Activated naive CD4-positive, alpha-beta T cell treated with anti-CD3 and anti-CD28 coated beads for 36 hours (primary cell): ENCODE measurements around the gene TMEM185B. TPM values are rescaled to one million over a fixed set of nuclear protein-coding genes. Genes with fewer than 3 reads are reported as not detected.
A peak's percentile ranks its signal among the peaks of the same experiment; 100 is the strongest.
"Not testable (repeated sequence)": the region's sequence is repeated elsewhere in the genome, so short reads cannot be mapped to it uniquely, and the experiment has no call there.

Experiments
- CTCF ChIA-PET: fragments of 350-600 bp; sonication (Branson Sonifier 250); formaldehyde crosslinking; loops from one replicate; lab custom pipeline; 2021; ENCODE audit warnings: antibody characterized with exemption; lab: Charles Lee
- DNase-seq: peaks from one replicate; pipeline ENCODE4 v3.0.0-alpha.2; 2020
- H3K27ac Mint-ChIP-seq: one replicate; pipeline ENCODE4 v1.8.0; 2021; ENCODE audit warnings: mild to moderate bottlenecking, mixed read lengths
- H3K27me3 Mint-ChIP-seq: one replicate; pipeline ENCODE4 v1.8.0; 2021; ENCODE audit warnings: low read depth, mixed read lengths
- H3K36me3 Mint-ChIP-seq: one replicate; pipeline ENCODE4 v1.8.0; 2021; ENCODE audit warnings: low read depth, mixed read lengths
- H3K4me1 Mint-ChIP-seq: one replicate; pipeline ENCODE4 v1.8.0; 2021; ENCODE audit warnings: low read depth, mixed read lengths
- H3K4me3 Mint-ChIP-seq: one replicate; pipeline ENCODE4 v1.8.0; 2021; ENCODE audit warnings: mild to moderate bottlenecking, moderate library complexity, mixed read lengths
- H3K9me3 Mint-ChIP-seq: one replicate; pipeline ENCODE4 v1.8.0; 2021; ENCODE audit warnings: mixed read lengths
- intact Hi-C: fragments of 100-400 bp; cut with micrococcal nuclease; formaldehyde crosslinking; loops from one replicate; pipeline ENCODE4 v1.15.1; 2023
- total RNA-seq, 2 experiments: library from RNA; stranded (reverse); gene quantifications; one replicate each; pipeline ENCODE4 v1.2.3, GENCODE V29; 2021

Gene TMEM185B
- total RNA-seq, 2 experiments from 2014 or later, result 11.4 to 12.2 TPM

GRCh38 chr2:120199817-120200459, 23.3 kb downstream of the TMEM185B start:
- CTCF ChIA-PET, result interaction anchor here (1.0 to 1.3 kb wide), 2 partner anchors 23 to 113 kb away, joined by 3 to 4 read pairs; no protein-coding TSS in a partner anchor
- H3K9me3 Mint-ChIP-seq, H3K4me1 Mint-ChIP-seq, H3K4me3 Mint-ChIP-seq, intact Hi-C loops, DNase-seq, H3K27me3 Mint-ChIP-seq, H3K36me3 Mint-ChIP-seq, H3K27ac Mint-ChIP-seq: not testable (repeated sequence)

DNA sequence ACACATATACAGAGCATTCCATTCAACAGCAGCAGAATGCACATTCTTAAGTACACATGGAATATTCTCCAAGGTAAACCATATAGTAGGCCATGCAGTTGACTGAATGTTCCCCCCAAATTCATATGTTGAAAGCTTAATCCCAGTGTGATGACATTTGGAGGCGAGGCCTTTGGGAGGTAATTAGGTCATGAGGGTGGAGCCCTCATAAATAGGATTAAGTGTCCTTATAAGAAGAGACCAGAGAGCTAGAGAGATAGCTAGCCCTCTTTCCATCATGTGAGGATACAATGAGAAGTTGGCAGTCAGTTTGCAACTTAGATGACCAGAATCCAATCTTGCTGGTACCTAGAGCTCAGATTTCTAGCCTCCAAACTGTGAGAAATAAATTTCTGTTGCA, 27.6 kb downstream of the TMEM185B start:
- Mint-ChIP-seq H3K4me3 (no peak overlapping the region), H3K36me3 (peaks cover 12% of the 10 kb centered on the region), H3K9me3 (peaks cover 28% of the 10 kb centered on the region), H3K27ac (no peak overlapping the region), H3K27me3 (no peaks in the 10 kb centered on the region), H3K4me1 (no peaks in the 10 kb centered on the region)
- CTCF ChIA-PET, result interaction anchor here (0.8 to 2.9 kb wide), 2 partner anchors 20 to 117 kb away, joined by 3 to 7 read pairs; no protein-coding TSS in a partner anchor
- intact Hi-C loops, result no loop called here
- DNase-seq, result no peak

DNA sequence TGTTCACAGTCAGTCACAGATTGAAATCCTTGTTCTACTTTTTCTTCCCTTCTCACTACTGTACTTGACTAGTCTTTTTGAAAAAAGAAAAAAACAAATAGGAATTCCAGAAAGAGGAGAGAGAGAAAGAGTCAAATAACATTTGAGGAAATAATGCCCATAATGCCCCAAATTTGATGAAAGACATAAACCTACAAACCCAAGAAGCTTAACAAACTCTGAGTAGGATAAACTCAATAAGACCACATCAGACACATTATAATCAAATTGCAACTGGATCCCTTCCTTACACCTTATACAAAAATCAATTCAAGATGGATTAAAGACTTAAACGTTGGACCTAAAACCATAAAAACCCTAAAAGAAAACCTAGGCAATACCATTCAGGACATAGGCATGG, 30.9 kb downstream of the TMEM185B start:
- intact Hi-C loops, result no loop called here
- Mint-ChIP-seq H3K4me1 (no peaks in the 10 kb centered on the region), H3K27ac (no peak overlapping the region), H3K36me3 (peaks cover 12% of the 10 kb centered on the region), H3K27me3 (no peaks in the 10 kb centered on the region), H3K9me3 (peaks cover 20% of the 10 kb centered on the region), H3K4me3 (no peak overlapping the region)
- no peak for DNase-seq
- CTCF ChIA-PET, result interaction anchor here (1.5 kb wide), 1 partner anchor 121 kb away, joined by 6 read pairs; no protein-coding TSS in a partner anchor

- intact Hi-C loops, result no loop called here
- H3K27ac Mint-ChIP-seq, result no peak overlapping the region
- no peaks in the 10 kb centered on the region for H3K4me1 Mint-ChIP-seq
- H3K4me3 Mint-ChIP-seq, result no peak overlapping the region
- CTCF ChIA-PET, result interaction anchor here (0.6 kb wide), 1 partner anchor 415 kb away, joined by 3 read pairs; no protein-coding TSS in a partner anchor
- H3K27me3 Mint-ChIP-seq, result no peaks in the 10 kb centered on the region
- DNase-seq, result no peak
- H3K9me3 Mint-ChIP-seq, result peaks cover 18% of the 10 kb centered on the region
- H3K36me3 Mint-ChIP-seq, result peaks cover 12% of the 10 kb centered on the region
Observed at GRCh38 chr2:120189189-120189588, 34.0 kb downstream of the TMEM185B start.

GRCh38 chr2:120182019-120182560, 41.1 kb downstream of the TMEM185B start:
- no peaks in the 10 kb centered on the region for H3K27me3 Mint-ChIP-seq
- H3K4me3 Mint-ChIP-seq, result peak overlapping the region; percentile 4
- CTCF ChIA-PET, result interaction anchor here (0.7 kb wide), 1 partner anchor 26 kb away, joined by 4 read pairs; no protein-coding TSS in a partner anchor
- H3K36me3 Mint-ChIP-seq, result no peaks in the 10 kb centered on the region
- H3K27ac Mint-ChIP-seq, result peak overlapping the region; percentile 63
- DNase-seq, result no peak
- H3K4me1 Mint-ChIP-seq, result peaks cover 40% of the 10 kb centered on the region
- intact Hi-C loops, result no loop called here
- no peaks in the 10 kb centered on the region for H3K9me3 Mint-ChIP-seq

- Mint-ChIP-seq H3K27me3 (no peaks in the 10 kb centered on the region), H3K4me3 (no peak overlapping the region), H3K36me3 (no peaks in the 10 kb centered on the region), H3K9me3 (no peaks in the 10 kb centered on the region), H3K27ac (no peak overlapping the region), H3K4me1 (peaks cover 59% of the 10 kb centered on the region)
- CTCF ChIA-PET, result no interaction called here
- no peak for DNase-seq
- intact Hi-C loops, result no loop called here
Observed at GRCh38 chr2:120180066-120180465, 43.1 kb downstream of the TMEM185B start.

DNA sequence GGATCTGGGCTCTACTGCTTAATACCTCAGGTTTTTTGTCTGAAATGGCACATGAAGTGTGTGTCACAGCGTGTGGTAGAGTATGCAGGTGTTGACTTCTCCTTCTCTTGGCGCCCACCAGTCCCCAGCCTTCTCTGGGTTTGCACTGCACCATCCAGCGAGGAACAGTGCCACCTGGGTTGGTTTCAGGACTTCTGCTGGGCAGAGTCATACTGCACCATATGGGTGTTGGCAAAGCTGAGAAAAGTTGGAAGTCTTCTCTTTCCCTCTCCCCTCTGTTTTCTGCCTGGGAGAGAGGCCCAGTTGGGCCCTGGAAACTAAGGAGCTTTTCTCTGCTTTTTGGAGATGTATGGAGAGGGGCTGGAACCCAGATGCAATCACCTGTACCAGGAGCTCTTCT, 43.8 kb downstream of the TMEM185B start:
- no peaks in the 10 kb centered on the region for H3K36me3 Mint-ChIP-seq
- no peaks in the 10 kb centered on the region for H3K9me3 Mint-ChIP-seq
- DNase-seq, result no peak

DNA sequence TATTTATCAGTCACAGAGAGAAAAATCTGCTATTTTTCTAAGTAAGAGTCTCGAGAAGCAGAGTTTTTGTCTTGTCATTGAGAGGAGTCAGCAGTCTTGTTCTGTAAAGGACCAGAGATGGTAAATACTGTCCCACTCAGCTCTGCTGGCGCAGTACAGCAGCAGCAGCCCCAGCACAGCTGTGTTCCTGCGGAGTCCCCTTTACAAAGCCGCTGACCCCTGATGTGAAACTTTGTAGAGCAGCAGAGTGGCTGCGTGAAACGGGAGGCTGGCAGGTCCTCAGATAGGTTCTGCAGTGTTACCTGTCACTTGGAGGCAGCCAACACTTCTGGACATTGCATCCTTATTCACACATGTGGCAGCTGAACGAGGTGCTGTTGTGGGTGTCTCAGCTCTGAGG, 45.2 kb downstream of the TMEM185B start:
- intact Hi-C loops, result loop anchor here (1.0 to 5.0 kb wide), 12 partner anchors 45 to 811 kb away; partner anchors contain the start of genes C2orf76, DBI, EPB41L5 and PTPN4
- Mint-ChIP-seq H3K9me3 (no peaks in the 10 kb centered on the region), H3K4me3 (peak overlapping the region; percentile 96), H3K36me3 (no peaks in the 10 kb centered on the region), H3K27me3 (no peaks in the 10 kb centered on the region), H3K4me1 (peaks cover 63% of the 10 kb centered on the region), H3K27ac (peak overlapping the region; percentile 98)
- DNase-seq, result no peak
- CTCF ChIA-PET, result interaction anchor here (1.2 to 4.5 kb wide), 3 partner anchors 55 to 424 kb away, joined by 3 to 68 read pairs (median 30); no protein-coding TSS in a partner anchor

More for the DNA sequence above, 43.8 kb downstream of the TMEM185B start:
- H3K4me1 Mint-ChIP-seq, result peaks cover 64% of the 10 kb centered on the region
- CTCF ChIA-PET, result no interaction called here
- intact Hi-C loops, result loop anchor here (5.0 kb wide), 2 partner anchors 772 to 812 kb away; partner anchors contain the start of genes C2orf76 and DBI
- peak overlapping the region; percentile 26 for H3K27ac Mint-ChIP-seq
- H3K4me3 Mint-ChIP-seq, result no peak overlapping the region
- H3K27me3 Mint-ChIP-seq, result no peaks in the 10 kb centered on the region

GRCh38 chr2:120177001-120177621, 46.1 kb downstream of the TMEM185B start:
- Mint-ChIP-seq H3K36me3 (no peaks in the 10 kb centered on the region), H3K9me3 (no peaks in the 10 kb centered on the region), H3K27ac (peak overlapping the region; percentile 98), H3K4me1 (peaks cover 58% of the 10 kb centered on the region), H3K27me3 (no peaks in the 10 kb centered on the region), H3K4me3 (peak overlapping the region; percentile 96)
- intact Hi-C loops, result loop anchor here (1.0 to 5.0 kb wide), 12 partner anchors 46 to 810 kb away; partner anchors contain the start of genes C2orf76, DBI, EPB41L5 and PTPN4
- peak; percentile 84 for DNase-seq
- CTCF ChIA-PET, result interaction anchor here (0.7 to 6.1 kb wide), 36 partner anchors 8 to 536 kb away, joined by 3 to 126 read pairs (median 4); partner anchors contain the start of genes EPB41L5, PTPN4 and TMEM177

GRCh38 chr2:120176526-120176925, 46.7 kb downstream of the TMEM185B start:
- H3K27me3 Mint-ChIP-seq, result no peaks in the 10 kb centered on the region
- intact Hi-C loops, result loop anchor here (5.0 kb wide), 2 partner anchors 769 to 809 kb away; partner anchors contain the start of genes C2orf76 and DBI

GRCh38 chr2:120174963-120175581, 48.1 kb downstream of the TMEM185B start:
- H3K9me3 Mint-ChIP-seq, result no peaks in the 10 kb centered on the region
- H3K36me3 Mint-ChIP-seq, result no peaks in the 10 kb centered on the region
- H3K27me3 Mint-ChIP-seq, result no peaks in the 10 kb centered on the region
- CTCF ChIA-PET, result interaction anchor here (0.5 to 6.1 kb wide), 59 partner anchors 8 to 698 kb away, joined by 3 to 126 read pairs (median 5); partner anchors contain the start of gene EPB41L5
- peak; percentile 28 for DNase-seq
- intact Hi-C loops, result loop anchor here (1.0 to 5.0 kb wide), 9 partner anchors 66 to 808 kb away; partner anchors contain the start of genes C2orf76 and DBI
- no peak overlapping the region for H3K4me3 Mint-ChIP-seq
- peaks cover 47% of the 10 kb centered on the region for H3K4me1 Mint-ChIP-seq
- peak overlapping the region; percentile 60 for H3K27ac Mint-ChIP-seq

More at GRCh38 chr2:120176526-120176925, 46.7 kb downstream of the TMEM185B start:
- CTCF ChIA-PET, result interaction anchor here (0.5 to 6.1 kb wide), 41 partner anchors 8 to 535 kb away, joined by 3 to 126 read pairs (median 4); partner anchors contain the start of genes EPB41L5, PTPN4 and TMEM177
- H3K9me3 Mint-ChIP-seq, result no peaks in the 10 kb centered on the region
- H3K36me3 Mint-ChIP-seq, result no peaks in the 10 kb centered on the region
- H3K4me1 Mint-ChIP-seq, result peaks cover 52% of the 10 kb centered on the region
- peak overlapping the region; percentile 98 for H3K27ac Mint-ChIP-seq
- H3K4me3 Mint-ChIP-seq, result peak overlapping the region; percentile 96
- DNase-seq, result no peak
